ENCODE results near the gene TMEM9.

Gene TMEM9

GRCh38 chr1:201114245-201115131 is 39.8 kb downstream of the TMEM9 start (continued):
- TF ChIP-seq ZNF148 (tag by site-specific recombination; IDR thresholded peaks at IDR 0.05; ENCODE audit: borderline replicate concordance) (no peak), TRIM28 (IDR thresholded peaks at IDR 0.05; ENCODE audit: borderline replicate concordance, low read length) (peak; percentile 55; the same call in 1 of the 2 replicates), ZFP37 (tag by site-specific recombination; IDR thresholded peaks at IDR 0.05) (peak; percentile 90), ZBTB20 (tag by site-specific recombination; IDR thresholded peaks at IDR 0.05) (peak; percentile 34; the same call in 1 of the 2 replicates), PATZ1 (tag by site-specific recombination; IDR thresholded peaks at IDR 0.05) (peak; percentile 42), CTCF (tag by site-specific recombination; IDR thresholded peaks at IDR 0.05) (peak; percentile 97), ZNF843 (tag by site-specific recombination; IDR thresholded peaks at IDR 0.05) (0 out of 2 replicates have a peak, but pooled peaks have one; percentile 45), ZNF404 (tag by site-specific recombination; IDR thresholded peaks at IDR 0.05) (no peak), PRDM1 (tag by site-specific recombination; IDR thresholded peaks at IDR 0.05) (no peak), ZIC2 (tag by site-specific recombination; IDR thresholded peaks at IDR 0.05) (peak; percentile 95), ZNF660 (tag by site-specific recombination; IDR thresholded peaks at IDR 0.05) (peak; percentile 87; the same call in 1 of the 2 replicates), ZNF133 (tag by site-specific recombination; IDR thresholded peaks at IDR 0.05) (no peak), ZNF548 (tag by site-specific recombination; IDR thresholded peaks at IDR 0.05) (no peak), GLIS2 (tag by site-specific recombination; IDR thresholded peaks at IDR 0.05) (peak; percentile 85)
- TF ChIP-seq, protein P1, sequence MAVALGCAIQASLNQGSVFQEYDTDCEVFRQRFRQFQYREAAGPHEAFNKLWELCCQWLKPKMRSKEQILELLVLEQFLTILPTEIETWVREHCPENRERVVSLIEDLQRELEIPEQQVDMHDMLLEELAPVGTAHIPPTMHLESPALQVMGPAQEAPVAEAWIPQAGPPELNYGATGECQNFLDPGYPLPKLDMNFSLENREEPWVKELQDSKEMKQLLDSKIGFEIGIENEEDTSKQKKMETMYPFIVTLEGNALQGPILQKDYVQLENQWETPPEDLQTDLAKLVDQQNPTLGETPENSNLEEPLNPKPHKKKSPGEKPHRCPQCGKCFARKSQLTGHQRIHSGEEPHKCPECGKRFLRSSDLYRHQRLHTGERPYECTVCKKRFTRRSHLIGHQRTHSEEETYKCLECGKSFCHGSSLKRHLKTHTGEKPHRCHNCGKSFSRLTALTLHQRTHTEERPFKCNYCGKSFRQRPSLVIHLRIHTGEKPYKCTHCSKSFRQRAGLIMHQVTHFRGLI (tag by site-specific recombination; IDR thresholded peaks at IDR 0.05) = no peak
- TF ChIP-seq, protein P2, sequence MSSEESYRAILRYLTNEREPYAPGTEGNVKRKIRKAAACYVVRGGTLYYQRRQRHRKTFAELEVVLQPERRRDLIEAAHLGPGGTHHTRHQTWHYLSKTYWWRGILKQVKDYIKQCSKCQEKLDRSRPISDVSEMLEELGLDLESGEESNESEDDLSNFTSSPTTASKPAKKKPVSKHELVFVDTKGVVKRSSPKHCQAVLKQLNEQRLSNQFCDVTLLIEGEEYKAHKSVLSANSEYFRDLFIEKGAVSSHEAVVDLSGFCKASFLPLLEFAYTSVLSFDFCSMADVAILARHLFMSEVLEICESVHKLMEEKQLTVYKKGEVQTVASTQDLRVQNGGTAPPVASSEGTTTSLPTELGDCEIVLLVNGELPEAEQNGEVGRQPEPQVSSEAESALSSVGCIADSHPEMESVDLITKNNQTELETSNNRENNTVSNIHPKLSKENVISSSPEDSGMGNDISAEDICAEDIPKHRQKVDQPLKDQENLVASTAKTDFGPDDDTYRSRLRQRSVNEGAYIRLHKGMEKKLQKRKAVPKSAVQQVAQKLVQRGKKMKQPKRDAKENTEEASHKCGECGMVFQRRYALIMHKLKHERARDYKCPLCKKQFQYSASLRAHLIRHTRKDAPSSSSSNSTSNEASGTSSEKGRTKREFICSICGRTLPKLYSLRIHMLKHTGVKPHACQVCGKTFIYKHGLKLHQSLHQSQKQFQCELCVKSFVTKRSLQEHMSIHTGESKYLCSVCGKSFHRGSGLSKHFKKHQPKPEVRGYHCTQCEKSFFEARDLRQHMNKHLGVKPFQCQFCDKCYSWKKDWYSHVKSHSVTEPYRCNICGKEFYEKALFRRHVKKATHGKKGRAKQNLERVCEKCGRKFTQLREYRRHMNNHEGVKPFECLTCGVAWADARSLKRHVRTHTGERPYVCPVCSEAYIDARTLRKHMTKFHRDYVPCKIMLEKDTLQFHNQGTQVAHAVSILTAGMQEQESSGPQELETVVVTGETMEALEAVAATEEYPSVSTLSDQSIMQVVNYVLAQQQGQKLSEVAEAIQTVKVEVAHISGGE (tag by site-specific recombination; conservative IDR thresholded peaks at IDR 0.05; ENCODE audit: low read depth) = no peak; the same call in none of the 2 replicates
- TF ChIP-seq, protein P3, sequence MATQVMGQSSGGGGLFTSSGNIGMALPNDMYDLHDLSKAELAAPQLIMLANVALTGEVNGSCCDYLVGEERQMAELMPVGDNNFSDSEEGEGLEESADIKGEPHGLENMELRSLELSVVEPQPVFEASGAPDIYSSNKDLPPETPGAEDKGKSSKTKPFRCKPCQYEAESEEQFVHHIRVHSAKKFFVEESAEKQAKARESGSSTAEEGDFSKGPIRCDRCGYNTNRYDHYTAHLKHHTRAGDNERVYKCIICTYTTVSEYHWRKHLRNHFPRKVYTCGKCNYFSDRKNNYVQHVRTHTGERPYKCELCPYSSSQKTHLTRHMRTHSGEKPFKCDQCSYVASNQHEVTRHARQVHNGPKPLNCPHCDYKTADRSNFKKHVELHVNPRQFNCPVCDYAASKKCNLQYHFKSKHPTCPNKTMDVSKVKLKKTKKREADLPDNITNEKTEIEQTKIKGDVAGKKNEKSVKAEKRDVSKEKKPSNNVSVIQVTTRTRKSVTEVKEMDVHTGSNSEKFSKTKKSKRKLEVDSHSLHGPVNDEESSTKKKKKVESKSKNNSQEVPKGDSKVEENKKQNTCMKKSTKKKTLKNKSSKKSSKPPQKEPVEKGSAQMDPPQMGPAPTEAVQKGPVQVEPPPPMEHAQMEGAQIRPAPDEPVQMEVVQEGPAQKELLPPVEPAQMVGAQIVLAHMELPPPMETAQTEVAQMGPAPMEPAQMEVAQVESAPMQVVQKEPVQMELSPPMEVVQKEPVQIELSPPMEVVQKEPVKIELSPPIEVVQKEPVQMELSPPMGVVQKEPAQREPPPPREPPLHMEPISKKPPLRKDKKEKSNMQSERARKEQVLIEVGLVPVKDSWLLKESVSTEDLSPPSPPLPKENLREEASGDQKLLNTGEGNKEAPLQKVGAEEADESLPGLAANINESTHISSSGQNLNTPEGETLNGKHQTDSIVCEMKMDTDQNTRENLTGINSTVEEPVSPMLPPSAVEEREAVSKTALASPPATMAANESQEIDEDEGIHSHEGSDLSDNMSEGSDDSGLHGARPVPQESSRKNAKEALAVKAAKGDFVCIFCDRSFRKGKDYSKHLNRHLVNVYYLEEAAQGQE (tag by site-specific recombination; IDR thresholded peaks at IDR 0.05) = no peak
- TF ChIP-seq, protein P4, sequence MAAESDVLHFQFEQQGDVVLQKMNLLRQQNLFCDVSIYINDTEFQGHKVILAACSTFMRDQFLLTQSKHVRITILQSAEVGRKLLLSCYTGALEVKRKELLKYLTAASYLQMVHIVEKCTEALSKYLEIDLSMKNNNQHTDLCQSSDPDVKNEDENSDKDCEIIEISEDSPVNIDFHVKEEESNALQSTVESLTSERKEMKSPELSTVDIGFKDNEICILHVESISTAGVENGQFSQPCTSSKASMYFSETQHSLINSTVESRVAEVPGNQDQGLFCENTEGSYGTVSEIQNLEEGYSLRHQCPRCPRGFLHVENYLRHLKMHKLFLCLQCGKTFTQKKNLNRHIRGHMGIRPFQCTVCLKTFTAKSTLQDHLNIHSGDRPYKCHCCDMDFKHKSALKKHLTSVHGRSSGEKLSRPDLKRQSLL (tag by site-specific recombination; IDR thresholded peaks at IDR 0.05) = no peak

Measured in HEK293 (cell line).